Stimulated activated memory B cell treated with anti-CD40 and anti-IgM and Interleukin-4, amounts not matched to agents 10 μg/mL and 1 μg/mL and 100 μg/mL, for 72 hours (primary cell): ENCODE results near the gene GRIK2.
"Not testable (repeated sequence)": the region's sequence is repeated elsewhere in the genome, so short reads cannot be mapped to it uniquely, and the experiment has no call there.

ENCODE experiments used
- ATAC-seq: fragments of 150-1000 bp; cut with Tn5 transposase; 2 replicates; pipeline ENCODE4 v1.10.0; 2021
- H3K27ac Mint-ChIP-seq: one replicate; pipeline ENCODE4 v1.8.0; 2022; ENCODE audit warnings: mild to moderate bottlenecking, mixed read lengths
- H3K27me3 Mint-ChIP-seq: one replicate; pipeline ENCODE4 v1.8.0; 2022; ENCODE audit warnings: mixed read lengths
- H3K36me3 Mint-ChIP-seq: one replicate; pipeline ENCODE4 v1.8.0; 2022; ENCODE audit warnings: mixed read lengths
- H3K4me1 Mint-ChIP-seq: one replicate; pipeline ENCODE4 v1.8.0; 2022; ENCODE audit warnings: mixed read lengths
- H3K4me3 Mint-ChIP-seq: one replicate; pipeline ENCODE4 v1.8.0; 2022; ENCODE audit warnings: mild to moderate bottlenecking, moderate library complexity, mixed read lengths
- H3K9me3 Mint-ChIP-seq: one replicate; pipeline ENCODE4 v1.8.0; 2022; ENCODE audit warnings: mixed read lengths

The GRIK2 gene

DNA sequence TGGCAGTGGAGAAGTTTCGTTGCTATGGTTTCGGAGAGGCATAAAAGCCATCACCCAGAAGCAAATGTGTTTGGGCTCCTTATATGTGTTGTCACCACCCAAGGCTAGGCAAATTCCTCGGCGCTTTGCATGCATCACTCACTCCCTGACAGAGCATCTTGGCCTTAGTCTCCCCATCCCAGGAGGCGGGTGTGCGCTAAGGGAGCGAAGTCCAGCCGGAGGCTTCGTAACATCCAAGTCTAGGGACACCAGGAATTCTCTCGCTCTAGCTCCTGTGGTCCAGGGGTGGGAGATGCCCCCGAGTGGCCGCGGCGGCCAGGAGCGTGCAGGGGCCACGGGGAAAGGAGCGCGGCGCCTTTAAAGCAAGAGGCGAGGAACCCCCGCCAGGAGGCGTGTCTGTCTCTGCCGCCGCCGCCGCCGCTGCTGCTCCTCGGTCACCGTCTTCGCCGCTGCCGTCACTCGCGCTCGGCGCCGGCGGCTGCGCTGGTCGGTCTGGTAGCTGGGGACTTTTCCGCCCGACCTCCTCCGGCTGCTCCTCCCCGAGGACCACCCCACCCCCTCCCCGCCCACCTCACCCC lies at the start of gene GRIK2:
Gene GRIK2 (plus strand): TSS at position 458 of the 578 bp plus-strand sequence.
- Mint-ChIP-seq H3K36me3 (no peaks in the 10 kb centered on the region), H3K27ac (no peak within 1 kb of the TSS), H3K4me1 (peaks cover 5% of the 10 kb centered on the region), H3K27me3 (peaks cover 37% of the 10 kb centered on the region), H3K9me3 (no peaks in the 10 kb centered on the region), H3K4me3 (no peak within 1 kb of the TSS)
- ATAC-seq, result no peak

- H3K27me3 Mint-ChIP-seq, result no peaks in the 10 kb centered on the region
These were observed 48.6 kb upstream of the GRIK2 start for GRCh38 chr6:101344885-101345284.

DNA sequence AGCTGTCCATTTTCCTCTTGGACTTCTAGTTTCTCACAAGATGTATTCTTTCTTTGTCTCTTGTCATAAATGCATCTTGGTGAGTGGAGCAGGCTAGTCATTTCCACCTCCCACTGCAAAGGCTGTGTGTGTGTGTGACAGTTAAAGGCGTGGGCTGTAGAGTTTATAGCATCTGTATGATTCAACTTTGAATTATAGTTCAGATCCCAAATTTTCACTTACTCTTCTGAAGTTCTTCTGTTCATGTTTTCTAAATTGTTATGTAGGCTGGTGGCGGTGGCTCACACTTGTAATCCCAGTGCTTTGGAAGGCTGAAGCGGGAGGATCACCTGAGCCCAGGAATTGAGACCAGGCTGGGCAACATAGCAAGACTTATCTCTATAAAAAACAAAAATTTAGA lies 44.7 kb upstream of the GRIK2 start:
- Mint-ChIP-seq H3K36me3 (no peaks in the 10 kb centered on the region), H3K4me3 (no peak overlapping the region), H3K27ac (no peak overlapping the region), H3K4me1 (no peaks in the 10 kb centered on the region), H3K27me3 (no peaks in the 10 kb centered on the region), H3K9me3 (no peaks in the 10 kb centered on the region)
- ATAC-seq, result no peak

More at GRCh38 chr6:101344885-101345284, 48.6 kb upstream of the GRIK2 start:
- H3K4me1 Mint-ChIP-seq, result no peaks in the 10 kb centered on the region
- no peaks in the 10 kb centered on the region for H3K36me3 Mint-ChIP-seq
- no peak overlapping the region for H3K27ac Mint-ChIP-seq
- no peak overlapping the region for H3K4me3 Mint-ChIP-seq
- H3K9me3 Mint-ChIP-seq, result no peaks in the 10 kb centered on the region
- ATAC-seq, result no peak

- not testable (repeated sequence) for H3K36me3 Mint-ChIP-seq, H3K4me3 Mint-ChIP-seq, ATAC-seq, H3K9me3 Mint-ChIP-seq, H3K27ac Mint-ChIP-seq, H3K27me3 Mint-ChIP-seq, H3K4me1 Mint-ChIP-seq
These were observed 42.9 kb upstream of the GRIK2 start for GRCh38 chr6:101350631-101351030.

DNA sequence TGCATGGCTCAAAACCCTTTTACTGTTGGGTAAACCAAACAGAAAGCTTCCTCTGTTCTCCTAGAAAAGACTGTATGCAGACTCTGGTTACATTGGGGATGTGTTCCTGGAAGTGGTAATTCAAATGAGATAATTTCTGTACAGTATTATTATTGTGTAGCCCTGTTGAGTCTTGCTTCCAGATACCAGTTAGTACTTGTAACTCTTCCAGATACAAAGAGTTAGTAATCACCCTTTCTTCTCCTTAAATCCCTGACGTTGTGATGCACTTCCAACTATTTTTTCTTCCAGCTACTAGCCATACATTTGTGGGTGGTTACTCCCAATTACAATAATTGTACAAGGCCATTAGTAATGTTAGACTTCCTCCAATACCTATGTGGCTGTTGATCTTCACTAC lies 42.3 kb upstream of the GRIK2 start:
- H3K9me3 Mint-ChIP-seq, result no peaks in the 10 kb centered on the region
- no peak overlapping the region for H3K27ac Mint-ChIP-seq
- no peak for ATAC-seq
- H3K27me3 Mint-ChIP-seq, result no peaks in the 10 kb centered on the region
- no peaks in the 10 kb centered on the region for H3K4me1 Mint-ChIP-seq
- H3K4me3 Mint-ChIP-seq, result no peak overlapping the region
- no peaks in the 10 kb centered on the region for H3K36me3 Mint-ChIP-seq

GRCh38 chr6:101352316-101352715 lies 41.2 kb upstream of the GRIK2 start:
- Mint-ChIP-seq H3K4me1 (no peaks in the 10 kb centered on the region), H3K36me3 (no peaks in the 10 kb centered on the region), H3K9me3 (no peaks in the 10 kb centered on the region), H3K27me3 (no peaks in the 10 kb centered on the region), H3K27ac (no peak overlapping the region), H3K4me3 (no peak overlapping the region)
- ATAC-seq, result no peak

- ATAC-seq, result no peak
- Mint-ChIP-seq H3K27ac (no peak overlapping the region), H3K27me3 (no peaks in the 10 kb centered on the region), H3K36me3 (no peaks in the 10 kb centered on the region), H3K4me1 (no peaks in the 10 kb centered on the region), H3K9me3 (no peaks in the 10 kb centered on the region), H3K4me3 (no peak overlapping the region)
These were observed 28.3 kb upstream of the GRIK2 start for GRCh38 chr6:101365181-101365580.

- ATAC-seq, result no peak
These were observed 13.6 kb upstream of the GRIK2 start for GRCh38 chr6:101379926-101380325.

DNA sequence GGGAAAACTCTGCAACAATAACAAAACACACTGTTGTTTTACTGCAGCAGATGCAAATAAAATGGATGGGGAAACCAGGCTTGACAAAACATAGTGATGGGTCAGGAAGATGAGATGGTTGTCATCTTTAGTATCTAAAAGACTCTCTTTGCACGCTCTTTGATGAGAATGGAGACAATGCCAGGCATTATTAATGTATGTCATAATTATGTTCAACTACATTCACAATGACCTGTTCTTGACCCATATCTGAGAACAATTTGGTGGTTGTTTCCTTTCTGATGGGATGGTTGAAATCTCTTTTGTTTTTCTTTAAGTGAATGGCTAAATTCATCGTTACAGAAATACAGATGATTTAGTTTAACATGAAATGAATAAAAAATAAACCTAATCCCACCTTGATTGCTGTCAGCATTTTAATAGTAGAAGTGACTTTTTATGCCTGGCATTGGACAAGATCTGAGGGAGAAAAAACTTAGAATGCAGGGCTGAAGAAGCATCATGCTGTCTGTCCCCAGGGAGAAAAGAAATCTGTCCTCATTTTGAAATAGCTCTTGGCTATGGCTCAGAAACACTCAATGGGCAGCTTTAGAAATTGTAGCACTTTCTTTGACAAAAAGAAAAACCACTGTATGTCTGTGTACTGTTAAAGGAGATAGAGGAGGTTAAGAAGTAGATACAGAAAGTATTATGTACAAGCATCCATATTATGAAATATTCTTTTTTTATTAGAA lies 12.4 kb upstream of the GRIK2 start:
- H3K27me3 Mint-ChIP-seq, result no peaks in the 10 kb centered on the region
- H3K36me3 Mint-ChIP-seq, result no peaks in the 10 kb centered on the region
- peaks cover 4% of the 10 kb centered on the region for H3K9me3 Mint-ChIP-seq
- ATAC-seq, result no peak
- no peak overlapping the region for H3K27ac Mint-ChIP-seq
- no peaks in the 10 kb centered on the region for H3K4me1 Mint-ChIP-seq
- H3K4me3 Mint-ChIP-seq, result no peak overlapping the region

More at GRCh38 chr6:101379926-101380325, 13.6 kb upstream of the GRIK2 start:
- Mint-ChIP-seq H3K36me3 (no peaks in the 10 kb centered on the region), H3K4me1 (no peaks in the 10 kb centered on the region), H3K27me3 (no peaks in the 10 kb centered on the region), H3K9me3 (peaks cover 4% of the 10 kb centered on the region), H3K4me3 (no peak overlapping the region), H3K27ac (no peak overlapping the region)

DNA sequence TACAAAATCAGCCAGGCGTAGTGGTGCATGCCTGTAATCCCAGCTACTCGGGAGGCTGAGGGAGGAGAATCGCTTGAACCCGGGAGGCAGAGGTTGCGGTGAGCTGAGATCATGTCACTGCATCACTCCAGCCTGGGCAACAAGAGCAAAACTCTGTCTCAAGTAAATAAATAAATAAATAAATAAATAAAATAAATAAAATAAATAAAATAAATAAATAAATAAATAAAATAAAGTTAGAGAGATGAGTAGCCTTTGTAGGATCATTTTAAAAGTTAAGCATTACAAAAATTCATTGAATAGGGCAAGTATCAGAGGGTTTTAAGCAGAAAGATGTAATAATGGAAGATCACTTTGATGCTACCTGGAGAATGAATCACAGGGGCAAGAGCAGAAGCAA lies 9.8 kb upstream of the GRIK2 start:
- H3K27me3 Mint-ChIP-seq, H3K4me1 Mint-ChIP-seq, H3K9me3 Mint-ChIP-seq, H3K4me3 Mint-ChIP-seq, H3K36me3 Mint-ChIP-seq, ATAC-seq, H3K27ac Mint-ChIP-seq: not testable (repeated sequence)

- H3K4me3 Mint-ChIP-seq, result no peak overlapping the region
- H3K36me3 Mint-ChIP-seq, result no peaks in the 10 kb centered on the region
- ATAC-seq, result no peak
- peaks cover 4% of the 10 kb centered on the region for H3K9me3 Mint-ChIP-seq
- no peak overlapping the region for H3K27ac Mint-ChIP-seq
- H3K27me3 Mint-ChIP-seq, result no peaks in the 10 kb centered on the region
- H3K4me1 Mint-ChIP-seq, result no peaks in the 10 kb centered on the region
These were observed 6.5 kb upstream of the GRIK2 start for GRCh38 chr6:101386982-101387381.

DNA sequence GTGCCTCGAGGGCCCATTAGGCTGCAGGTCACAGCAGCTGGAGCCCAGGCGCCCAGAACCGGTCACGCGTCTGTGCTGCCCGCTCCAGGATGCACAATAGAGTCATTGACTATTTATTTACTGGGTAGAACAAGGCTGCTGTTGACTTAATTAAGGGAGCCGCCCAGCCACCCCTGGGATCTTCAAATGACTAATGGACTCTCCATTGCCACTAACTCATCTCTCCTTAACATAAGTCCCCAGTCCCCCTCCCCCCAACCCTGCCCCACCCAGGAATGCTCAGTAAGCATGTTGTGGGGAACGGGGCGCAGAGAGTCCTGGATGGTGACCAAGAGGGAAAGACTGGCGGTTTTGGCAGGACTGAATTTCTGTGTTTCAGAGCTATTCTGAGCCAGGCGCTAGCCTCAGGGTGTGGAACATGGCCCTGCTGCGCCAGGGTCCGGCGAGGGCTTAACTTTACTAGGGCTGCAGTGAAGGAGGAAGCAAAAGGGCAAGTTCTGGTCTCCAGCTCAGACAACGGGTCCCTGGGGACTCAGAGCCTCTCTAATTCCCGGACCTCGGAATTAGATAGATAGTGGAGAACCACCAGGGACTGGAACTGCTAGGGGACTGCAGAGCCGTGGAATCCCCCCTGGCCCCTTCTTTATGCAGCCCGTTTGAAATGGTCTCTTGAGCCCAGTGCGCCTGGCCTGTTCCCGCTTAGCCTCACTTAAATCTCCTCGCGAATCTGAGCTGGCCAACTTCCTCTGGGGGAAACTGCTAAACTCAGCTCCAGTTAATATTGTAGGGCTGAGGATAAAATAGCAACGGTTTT lies 1.5 kb upstream of the GRIK2 start:
- peaks cover 5% of the 10 kb centered on the region for H3K4me1 Mint-ChIP-seq
- no peak overlapping the region for H3K27ac Mint-ChIP-seq
- H3K4me3 Mint-ChIP-seq, result no peak overlapping the region
- H3K9me3 Mint-ChIP-seq, result no peaks in the 10 kb centered on the region
- no peak for ATAC-seq
- H3K36me3 Mint-ChIP-seq, result no peaks in the 10 kb centered on the region
- H3K27me3 Mint-ChIP-seq, result peaks cover 34% of the 10 kb centered on the region

DNA sequence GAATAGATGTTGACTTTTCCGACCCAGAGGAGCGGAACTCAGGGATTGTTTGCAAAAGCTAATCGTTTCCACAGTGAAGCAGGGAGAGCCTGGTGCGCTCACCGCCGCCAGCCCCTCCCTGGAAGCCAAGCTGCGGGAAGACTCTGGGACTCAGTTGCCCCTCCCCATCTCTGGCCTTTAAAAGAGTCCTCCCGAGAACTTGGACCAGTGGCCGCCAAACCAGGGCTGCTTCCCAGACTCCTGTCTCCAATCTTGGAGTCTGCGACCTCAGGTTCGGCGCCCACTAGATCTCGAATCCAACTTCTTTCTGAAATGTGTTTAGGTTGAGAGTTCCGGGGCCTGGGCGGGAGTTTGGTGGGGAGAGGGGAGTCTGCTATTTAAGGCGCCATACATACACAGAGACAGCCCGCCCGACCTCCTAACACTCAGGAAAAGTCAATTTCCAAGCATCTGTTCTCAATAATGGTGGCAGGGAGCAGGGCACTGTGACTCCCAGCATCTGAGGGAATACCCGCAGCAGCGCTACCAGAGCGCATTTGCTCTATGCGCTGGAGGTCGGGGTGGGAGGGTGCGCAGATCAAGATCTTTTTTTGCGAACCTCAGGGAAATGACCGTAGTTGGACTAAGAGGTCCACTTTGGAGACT lies 800 bp upstream of the GRIK2 start:
- peaks cover 34% of the 10 kb centered on the region for H3K27me3 Mint-ChIP-seq
- H3K27ac Mint-ChIP-seq, result no peak overlapping the region
- no peak for ATAC-seq
- H3K36me3 Mint-ChIP-seq, result no peaks in the 10 kb centered on the region
- H3K4me1 Mint-ChIP-seq, result peaks cover 5% of the 10 kb centered on the region
- no peak overlapping the region for H3K4me3 Mint-ChIP-seq
- no peaks in the 10 kb centered on the region for H3K9me3 Mint-ChIP-seq

- H3K4me3 Mint-ChIP-seq, result no peak overlapping the region
- H3K27me3 Mint-ChIP-seq, result peaks cover 42% of the 10 kb centered on the region
- no peak for ATAC-seq
- no peaks in the 10 kb centered on the region for H3K9me3 Mint-ChIP-seq
- peaks cover 5% of the 10 kb centered on the region for H3K4me1 Mint-ChIP-seq
- no peak overlapping the region for H3K27ac Mint-ChIP-seq
- H3K36me3 Mint-ChIP-seq, result no peaks in the 10 kb centered on the region
These were observed 332 bp downstream of the GRIK2 start for GRCh38 chr6:101393829-101394251.

- H3K27me3 Mint-ChIP-seq, result peaks cover 53% of the 10 kb centered on the region
- H3K36me3 Mint-ChIP-seq, result no peaks in the 10 kb centered on the region
- H3K4me3 Mint-ChIP-seq, result no peak overlapping the region
- peaks cover 5% of the 10 kb centered on the region for H3K4me1 Mint-ChIP-seq
- peaks cover 3% of the 10 kb centered on the region for H3K9me3 Mint-ChIP-seq
- no peak for ATAC-seq
- H3K27ac Mint-ChIP-seq, result no peak overlapping the region
These were observed 1.4 kb downstream of the GRIK2 start for GRCh38 chr6:101394936-101395335.
